ENCODE data around the gene FCER1G.
A peak's percentile ranks its signal among the peaks of the same experiment; 100 is the strongest.

FCER1G gene

GRCh38 chr1:161216945-161217712 is 2.0 kb downstream of the FCER1G start:
- Histone ChIP-seq H3K27ac (peak overlapping the region; percentile 65 to 73), H3K4me3 (peak overlapping the region; percentile 27 to 36), H3K9me3 (no peaks in the 10 kb centered on the region), H3K36me3 (peaks cover 27 to 32% (median 28%) of the 10 kb centered on the region in 3 donors), H3K27me3 (no peaks in the 10 kb centered on the region), H3K4me1 (no peaks in the 10 kb centered on the region)
- peak in 1 of 2 donors; percentile 39 for DNase-seq
- TF ChIP-seq, protein P1, sequence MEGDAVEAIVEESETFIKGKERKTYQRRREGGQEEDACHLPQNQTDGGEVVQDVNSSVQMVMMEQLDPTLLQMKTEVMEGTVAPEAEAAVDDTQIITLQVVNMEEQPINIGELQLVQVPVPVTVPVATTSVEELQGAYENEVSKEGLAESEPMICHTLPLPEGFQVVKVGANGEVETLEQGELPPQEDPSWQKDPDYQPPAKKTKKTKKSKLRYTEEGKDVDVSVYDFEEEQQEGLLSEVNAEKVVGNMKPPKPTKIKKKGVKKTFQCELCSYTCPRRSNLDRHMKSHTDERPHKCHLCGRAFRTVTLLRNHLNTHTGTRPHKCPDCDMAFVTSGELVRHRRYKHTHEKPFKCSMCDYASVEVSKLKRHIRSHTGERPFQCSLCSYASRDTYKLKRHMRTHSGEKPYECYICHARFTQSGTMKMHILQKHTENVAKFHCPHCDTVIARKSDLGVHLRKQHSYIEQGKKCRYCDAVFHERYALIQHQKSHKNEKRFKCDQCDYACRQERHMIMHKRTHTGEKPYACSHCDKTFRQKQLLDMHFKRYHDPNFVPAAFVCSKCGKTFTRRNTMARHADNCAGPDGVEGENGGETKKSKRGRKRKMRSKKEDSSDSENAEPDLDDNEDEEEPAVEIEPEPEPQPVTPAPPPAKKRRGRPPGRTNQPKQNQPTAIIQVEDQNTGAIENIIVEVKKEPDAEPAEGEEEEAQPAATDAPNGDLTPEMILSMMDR (IDR thresholded peaks at IDR 0.05): no peak
- intact Hi-C loops (cut with DNase I; ENCODE audit: low total_unique reads): no loop called here

DNA sequence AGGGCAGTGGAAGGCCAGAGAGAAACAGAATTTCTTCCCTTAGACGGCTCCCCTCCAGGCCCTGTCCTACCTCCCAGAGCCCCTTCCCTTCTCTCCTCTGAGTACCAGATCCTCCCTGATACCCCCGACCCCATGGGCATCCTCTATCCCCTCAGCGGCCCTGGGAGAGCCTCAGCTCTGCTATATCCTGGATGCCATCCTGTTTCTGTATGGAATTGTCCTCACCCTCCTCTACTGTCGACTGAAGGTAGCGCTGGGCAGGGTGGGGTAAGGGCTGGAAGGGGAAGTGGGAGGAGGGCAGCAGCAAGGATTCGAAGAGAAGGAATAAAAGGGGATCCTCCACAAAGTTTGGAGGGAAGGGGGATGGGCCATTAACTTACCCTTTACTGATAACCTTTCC is 2.7 kb downstream of the FCER1G start:
- TF ChIP-seq, protein P1 (IDR thresholded peaks at IDR 0.05): no peak

DNA sequence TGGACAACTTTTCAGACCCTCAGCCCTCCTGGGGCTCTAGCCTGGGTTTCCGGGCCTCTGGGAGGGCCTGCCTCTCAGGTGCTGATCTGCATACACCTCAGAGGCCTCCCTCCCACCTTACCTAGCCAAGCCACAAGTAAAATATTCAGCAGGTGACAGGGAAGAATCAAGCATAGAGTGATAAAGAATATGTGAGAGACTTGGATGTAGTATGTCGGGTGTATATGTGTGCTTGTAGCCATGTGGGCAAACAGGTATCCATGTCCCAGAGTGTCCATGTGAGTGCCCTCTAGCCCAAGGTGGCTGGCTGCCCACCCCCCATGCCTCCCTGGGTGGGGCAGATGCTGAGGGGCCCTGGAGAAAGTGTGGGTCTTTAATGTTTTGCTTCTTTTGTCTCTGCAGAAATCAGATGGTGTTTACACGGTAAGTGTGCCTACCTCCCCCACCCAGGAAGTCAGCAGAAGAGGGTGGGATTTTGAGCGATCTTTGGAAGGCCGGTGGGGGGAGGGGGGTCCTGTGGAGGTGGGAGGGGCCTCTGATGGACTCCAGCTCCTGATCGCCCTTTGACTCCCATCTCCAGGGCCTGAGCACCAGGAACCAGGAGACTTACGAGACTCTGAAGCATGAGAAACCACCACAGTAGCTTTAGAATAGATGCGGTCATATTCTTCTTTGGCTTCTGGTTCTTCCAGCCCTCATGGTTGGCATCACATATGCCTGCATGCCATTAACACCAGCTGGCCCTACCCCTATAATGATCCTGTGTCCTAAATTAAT is 3.4 kb downstream of the FCER1G start:
- TF ChIP-seq, protein P1 (IDR thresholded peaks at IDR 0.05): no peak
- intact Hi-C loops (cut with DNase I; ENCODE audit: low total_unique reads): no loop called here
- no peak overlapping the region for H3K27ac ChIP-seq

More for the DNA sequence above, 2.7 kb downstream of the FCER1G start:
- Histone ChIP-seq H3K4me1 (no peaks in the 10 kb centered on the region), H3K4me3 (peak overlapping the region in 1 of 2 donors; percentile 11), H3K36me3 (peaks cover 20 to 25% (median 21%) of the 10 kb centered on the region in 3 donors), H3K9me3 (no peaks in the 10 kb centered on the region), H3K27me3 (no peaks in the 10 kb centered on the region), H3K27ac (peak overlapping the region; percentile 65 to 73)
- DNase-seq: peak in 1 of 2 donors; percentile 17
- intact Hi-C loops (cut with DNase I; ENCODE audit: low total_unique reads): no loop called here

DNA sequence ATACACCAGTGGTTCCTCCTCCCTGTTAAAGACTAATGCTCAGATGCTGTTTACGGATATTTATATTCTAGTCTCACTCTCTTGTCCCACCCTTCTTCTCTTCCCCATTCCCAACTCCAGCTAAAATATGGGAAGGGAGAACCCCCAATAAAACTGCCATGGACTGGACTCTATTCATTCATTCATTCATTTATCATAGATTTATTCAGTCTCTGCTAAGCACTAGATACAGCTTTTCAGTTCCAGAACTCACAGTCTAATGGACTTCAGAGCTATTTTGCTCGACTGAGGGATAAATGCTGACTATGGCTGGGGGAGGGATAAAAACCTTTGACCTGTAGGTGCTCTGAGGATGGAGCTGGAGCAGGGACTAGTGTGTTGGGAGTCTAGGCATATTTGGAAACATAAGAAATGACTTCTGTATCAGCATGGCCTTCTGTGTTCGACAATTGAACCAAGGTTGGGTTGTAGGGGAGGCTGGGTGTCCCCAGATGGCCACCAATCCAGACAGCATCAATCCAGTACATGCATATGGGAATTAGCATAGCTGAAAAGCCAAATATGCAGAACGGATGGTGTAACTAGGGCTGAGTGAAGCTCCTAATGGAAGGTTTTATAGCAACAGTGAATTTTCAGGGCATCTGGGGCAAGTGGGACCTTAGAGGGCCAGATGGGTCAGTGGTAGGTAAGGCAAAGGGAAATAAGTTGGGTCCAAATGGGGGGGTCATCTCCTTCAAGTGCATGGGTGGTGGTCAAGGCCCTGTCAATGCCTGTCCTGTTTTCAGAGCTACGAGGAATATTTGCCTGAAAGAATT is 4.2 kb downstream of the FCER1G start:
- peaks cover 6 to 10% (median 6%) of the 10 kb centered on the region in 3 donors for H3K36me3 ChIP-seq
- H3K9me3 ChIP-seq: no peaks in the 10 kb centered on the region
- H3K4me1 ChIP-seq: no peaks in the 10 kb centered on the region
- TF ChIP-seq, protein P1 (IDR thresholded peaks at IDR 0.05): no peak
- intact Hi-C loops (cut with DNase I; ENCODE audit: low total_unique reads): no loop called here
- H3K4me3 ChIP-seq: no peak overlapping the region
- no peak overlapping the region for H3K27ac ChIP-seq
- no peak for DNase-seq
- no peaks in the 10 kb centered on the region for H3K27me3 ChIP-seq

More for the DNA sequence above, 3.4 kb downstream of the FCER1G start:
- peaks cover 14 to 18% (median 14%) of the 10 kb centered on the region in 3 donors for H3K36me3 ChIP-seq
- H3K4me1 ChIP-seq: no peaks in the 10 kb centered on the region
- no peak for DNase-seq
- H3K9me3 ChIP-seq: no peaks in the 10 kb centered on the region
- H3K4me3 ChIP-seq: no peak overlapping the region
- no peaks in the 10 kb centered on the region for H3K27me3 ChIP-seq

- intact Hi-C loops (cut with DNase I; ENCODE audit: low total_unique reads): no loop called here
- Histone ChIP-seq H3K27me3 (no peaks in the 10 kb centered on the region), H3K36me3 (peaks cover 0 to 3% (median 0%) of the 10 kb centered on the region in 3 donors), H3K4me3 (no peak overlapping the region), H3K4me1 (peaks cover 0 to under 1% (median 0%) of the 10 kb centered on the region in 4 donors), H3K9me3 (no peaks in the 10 kb centered on the region), H3K27ac (no peak overlapping the region)
- TF ChIP-seq, protein P1 (IDR thresholded peaks at IDR 0.05): no peak
- DNase-seq: no peak
Observed at GRCh38 chr1:161220002-161220401, 4.9 kb downstream of the FCER1G start.

Measured in tibial artery (tissue), 4 donors.